Measurements from ENCODE around the gene GLTP. TPM values are rescaled to one million over a fixed set of nuclear protein-coding genes. Genes with fewer than 3 reads are reported as not detected.

GLTP gene
- total RNA-seq, 1 donor from 2014 or later: 40.1 TPM

DNA sequence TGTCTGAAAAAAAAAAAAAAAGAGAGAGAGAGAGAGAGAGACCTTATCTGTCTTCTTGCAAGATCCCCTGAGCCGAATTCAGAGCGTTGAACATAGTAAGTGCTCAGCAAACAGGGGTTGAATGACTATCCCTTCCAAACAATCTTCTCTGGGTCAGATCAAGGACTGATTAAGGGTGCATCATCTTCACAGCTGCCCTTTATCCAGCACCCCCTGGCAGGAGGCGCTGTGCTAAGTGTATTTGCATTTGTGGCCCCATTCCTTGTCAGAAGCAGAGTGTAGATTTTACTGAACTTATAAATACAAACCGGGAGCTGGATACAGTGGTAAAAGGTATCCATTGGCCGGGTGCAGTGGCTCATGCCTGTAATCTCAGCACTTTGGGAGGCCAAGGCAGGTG, 38.3 kb downstream of the GLTP start:
- DNase-seq: no peak

GRCh38 chr12:109841356-109841755, 39.0 kb downstream of the GLTP start:
- no peak for DNase-seq

- DNase-seq: peak; percentile 35
Observed at GRCh38 chr12:109840305-109841074, 39.9 kb downstream of the GLTP start.

DNA sequence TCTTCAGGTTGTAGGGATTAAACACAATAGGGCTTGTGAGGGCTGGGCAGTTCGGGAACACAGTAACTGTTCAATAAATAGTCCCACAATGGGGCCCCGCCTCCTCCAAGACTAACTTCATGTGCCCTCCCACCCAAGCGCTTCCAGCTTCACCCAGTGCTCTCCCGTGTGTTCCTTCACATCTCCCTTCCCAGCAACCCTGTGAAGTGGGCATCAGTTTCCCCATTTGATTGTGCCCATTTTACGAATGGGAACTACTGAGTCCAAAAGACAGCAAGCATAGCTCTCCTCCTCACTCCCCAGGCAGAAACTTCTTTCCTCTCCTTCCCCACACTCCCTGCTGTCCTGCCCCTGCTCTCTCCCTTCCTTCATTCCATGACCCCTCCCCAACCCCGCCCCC, 40.9 kb downstream of the GLTP start:
- DNase-seq: no peak

DNA sequence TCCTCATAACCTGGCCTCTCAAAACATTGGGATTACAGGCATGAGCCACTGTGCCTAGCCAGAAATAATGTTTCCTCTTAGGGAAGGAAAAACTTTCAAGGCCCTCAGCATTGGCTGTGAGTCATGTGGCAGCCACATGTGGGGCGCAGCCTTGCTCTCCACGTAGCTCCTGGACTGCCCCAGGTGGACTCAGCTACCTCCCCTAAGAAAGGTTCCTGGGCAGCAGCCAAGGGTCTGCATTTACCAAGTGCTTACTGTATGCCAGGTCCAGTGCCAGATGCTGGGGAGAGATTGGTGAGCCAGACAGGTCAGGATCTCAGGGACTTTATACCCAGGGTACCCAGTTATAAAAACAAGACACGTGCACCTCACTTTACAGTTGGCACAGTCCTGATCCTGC, 43.4 kb downstream of the GLTP start:
- no peak for DNase-seq

GRCh38 chr12:109835827-109836226, 44.5 kb downstream of the GLTP start:
- no peak for DNase-seq

DNA sequence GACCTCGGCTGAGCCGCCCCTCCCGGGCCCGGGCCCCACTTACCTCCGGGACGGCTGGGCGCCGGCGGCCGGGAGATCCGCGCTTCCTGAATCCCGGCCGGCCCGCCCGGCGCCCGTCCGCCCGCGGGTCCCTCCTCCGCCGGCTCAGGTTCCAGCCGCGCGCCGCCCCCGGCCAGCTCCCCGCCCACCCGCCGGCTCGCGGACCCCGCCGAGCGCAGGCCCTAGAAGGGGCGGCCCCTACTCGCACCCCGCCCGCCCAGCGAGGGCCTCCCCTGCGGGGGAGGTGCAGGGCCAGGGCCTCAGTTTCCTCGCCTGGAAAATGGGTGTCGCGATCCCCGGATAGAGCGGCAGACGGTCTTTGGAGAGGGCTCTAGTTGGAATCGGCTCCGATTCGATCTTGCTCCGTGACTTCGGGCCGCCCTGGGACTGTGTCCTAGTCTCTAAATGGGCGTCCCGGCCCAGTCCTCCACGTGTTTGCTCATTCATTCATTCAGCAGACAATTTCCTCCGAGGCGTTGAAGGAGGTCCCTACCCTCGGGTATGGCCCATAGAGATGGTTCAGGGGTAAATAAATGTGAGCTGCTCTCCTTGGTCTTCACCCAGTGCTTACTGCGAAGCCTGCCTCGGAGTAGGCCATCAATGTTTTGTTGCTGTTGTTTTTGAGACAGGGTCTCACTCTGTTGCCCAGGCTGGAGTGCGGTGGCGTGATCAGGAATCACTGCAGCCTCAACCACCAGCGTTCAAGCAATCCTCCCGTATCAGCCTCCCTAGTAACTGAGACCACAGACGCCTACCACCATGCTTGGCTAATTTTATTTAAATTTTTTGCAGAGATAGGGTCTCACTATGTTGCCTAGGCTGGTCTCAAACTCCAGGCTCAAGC, 46.8 kb downstream of the GLTP start, which contains the start of gene TRPV4:
TRPV4 (minus strand) TSS at position 92 of the 883 bp plus-strand sequence. CDS start 18,602 bp downstream, outside the sequence.
- peak; percentile 73 for DNase-seq

DNA sequence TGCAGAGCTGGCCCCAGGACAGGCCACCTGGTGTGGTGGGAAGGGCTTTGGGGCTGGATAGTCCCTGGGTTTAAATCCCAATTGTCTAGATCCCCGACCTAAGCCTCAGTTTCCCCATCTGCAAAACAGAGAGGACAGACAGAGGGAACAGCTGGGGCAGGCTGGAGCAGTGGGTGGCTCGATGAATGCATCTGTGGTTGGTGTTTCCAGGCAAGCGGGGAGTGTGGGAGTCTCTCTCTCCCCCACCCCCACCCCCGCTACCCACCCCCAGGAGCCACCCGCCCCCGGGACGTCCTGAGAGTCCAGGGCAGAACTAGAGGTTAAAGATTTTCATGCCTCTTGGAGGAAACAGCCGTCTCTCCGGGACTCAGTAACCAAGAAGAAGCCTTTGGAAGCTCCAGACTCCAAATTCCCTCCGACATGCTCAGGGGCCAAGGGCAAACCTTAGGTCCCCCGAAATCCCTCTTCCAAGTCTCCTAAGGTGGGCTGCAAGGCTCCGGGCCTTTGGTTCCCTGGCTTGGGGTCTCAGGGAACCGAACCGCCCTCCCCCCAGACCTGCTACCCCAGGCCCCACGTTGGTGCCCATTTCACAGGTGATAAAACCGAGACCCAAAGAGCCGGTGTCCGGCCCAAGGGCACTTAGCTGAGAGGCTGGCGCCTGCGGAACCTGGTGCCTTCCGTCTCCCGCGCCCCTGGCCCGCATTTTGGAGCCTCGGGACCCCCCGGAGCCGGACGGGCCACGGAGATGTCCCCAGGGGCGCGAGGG, 47.6 kb downstream of the GLTP start:
- no peak for DNase-seq

DNA sequence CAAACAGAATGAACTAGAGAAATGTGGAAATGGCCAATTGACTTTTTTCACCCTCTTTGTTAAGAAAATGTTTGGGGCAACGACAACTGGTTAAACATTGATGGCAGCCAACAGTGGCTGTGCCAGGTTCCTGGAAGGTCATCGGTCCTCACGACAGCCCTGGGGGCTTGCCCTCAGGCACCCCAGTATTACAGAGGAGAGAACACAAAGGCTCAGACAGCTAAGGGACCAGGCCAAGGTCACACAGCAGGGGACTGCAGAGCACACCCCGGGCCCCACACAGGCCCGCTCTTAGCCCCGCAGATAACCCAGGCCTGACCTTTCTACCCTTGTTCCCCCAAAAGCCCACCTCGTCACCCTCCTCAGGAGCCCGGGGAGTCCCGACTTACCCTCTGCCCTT, 48.4 kb downstream of the GLTP start:
- no peak for DNase-seq

- no peak for DNase-seq
Observed at GRCh38 chr12:109831365-109831764, 49.0 kb downstream of the GLTP start.

DNA sequence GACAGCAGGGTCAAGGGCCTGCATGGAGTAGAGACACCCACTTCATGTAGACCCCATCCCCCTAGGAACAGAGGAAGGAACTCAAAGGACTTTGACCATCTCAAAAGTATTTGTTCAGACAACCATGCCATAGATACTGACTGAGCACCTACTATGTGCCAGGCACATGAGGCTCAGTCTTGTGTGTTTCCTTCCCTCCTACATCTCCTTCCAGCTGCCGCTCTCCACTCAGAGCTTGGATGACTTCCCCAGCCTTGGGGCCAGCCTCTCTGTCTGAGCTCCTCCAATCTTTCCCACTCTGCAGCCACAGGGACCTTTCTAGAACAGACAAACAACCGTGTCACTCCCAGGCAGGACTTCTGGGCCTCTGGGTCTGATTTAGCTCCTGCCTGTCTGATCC, 49.6 kb downstream of the GLTP start:
- DNase-seq: no peak

- DNase-seq: no peak
Observed at GRCh38 chr12:109830267-109830666, 50.1 kb downstream of the GLTP start.

DNA sequence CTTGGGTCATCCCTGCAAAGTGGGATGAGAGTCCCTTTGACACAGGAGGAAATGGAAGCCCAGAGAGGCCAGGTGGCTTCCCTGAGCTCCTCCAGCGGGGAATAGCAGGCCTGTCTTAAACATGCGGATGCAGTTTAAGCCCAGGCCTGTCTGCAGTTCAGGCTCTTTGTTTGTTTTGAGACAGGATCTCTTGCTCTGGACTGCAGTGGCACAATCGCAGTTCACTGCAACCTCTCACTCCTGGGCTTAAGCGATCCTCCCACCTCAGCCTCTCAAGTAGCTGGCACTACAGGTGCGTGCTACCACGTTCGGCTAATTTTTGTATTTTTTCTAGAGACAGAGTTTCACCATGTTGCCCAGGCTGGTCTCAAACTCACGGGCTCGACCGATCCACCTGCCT, 50.7 kb downstream of the GLTP start:
- DNase-seq: no peak

DNA sequence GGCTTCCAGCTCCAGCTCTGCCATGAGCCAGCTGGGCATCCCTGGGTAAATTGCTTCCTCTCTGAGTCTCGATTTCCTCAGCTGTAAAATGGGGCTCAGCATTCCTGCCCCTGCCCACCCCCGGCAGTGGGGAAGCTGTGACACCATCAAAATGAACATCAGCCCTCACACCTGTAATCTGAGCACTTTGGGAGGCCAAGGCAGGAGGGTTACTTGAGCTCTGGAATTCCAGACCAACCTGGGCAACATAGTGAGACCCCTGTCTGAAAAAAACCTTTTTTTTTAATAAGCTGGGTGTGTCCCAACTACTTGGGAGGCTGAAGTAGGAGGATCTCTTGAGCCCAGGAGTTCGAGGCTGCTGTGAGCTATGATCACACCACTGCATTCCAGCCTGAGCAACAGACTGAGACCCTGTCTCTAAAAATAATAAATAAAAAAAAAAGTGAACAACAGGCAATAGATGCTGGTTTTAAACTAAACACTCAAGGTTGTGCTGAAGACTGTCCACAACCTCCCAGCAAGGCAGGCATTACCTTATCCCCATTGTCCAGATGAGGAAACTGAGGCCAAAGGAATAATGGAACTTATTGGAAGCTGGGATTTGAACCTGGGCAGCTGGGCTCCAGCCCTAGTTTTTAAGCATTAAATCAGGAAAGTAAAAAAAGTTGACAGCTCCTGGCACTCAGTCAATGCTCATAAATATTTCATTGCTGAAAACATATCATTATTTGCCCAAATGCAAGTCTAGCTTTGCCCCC, 51.4 kb downstream of the GLTP start:
- DNase-seq: no peak

- no peak for DNase-seq
Observed at GRCh38 chr12:109827566-109828550, 52.5 kb downstream of the GLTP start.

DNA sequence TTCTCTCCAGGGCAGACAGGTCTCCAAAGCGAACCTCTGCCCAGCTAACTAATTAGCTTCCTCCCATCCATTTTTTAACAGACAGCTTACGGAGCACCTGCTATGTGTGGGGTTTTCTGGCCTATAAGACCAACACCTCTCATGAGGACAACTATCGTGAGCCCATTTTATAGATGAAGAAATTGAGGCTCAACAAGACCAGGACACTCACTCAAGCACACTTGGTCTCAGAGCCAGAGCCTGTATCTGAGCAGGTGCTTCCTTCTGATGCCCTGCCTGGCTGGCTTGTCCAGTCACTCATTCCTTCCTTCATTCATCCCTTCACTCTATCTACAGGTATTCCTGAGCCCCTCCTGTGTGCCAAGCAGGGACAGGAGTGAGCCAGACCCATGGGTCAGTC, 53.3 kb downstream of the GLTP start:
- no peak for DNase-seq

DNA sequence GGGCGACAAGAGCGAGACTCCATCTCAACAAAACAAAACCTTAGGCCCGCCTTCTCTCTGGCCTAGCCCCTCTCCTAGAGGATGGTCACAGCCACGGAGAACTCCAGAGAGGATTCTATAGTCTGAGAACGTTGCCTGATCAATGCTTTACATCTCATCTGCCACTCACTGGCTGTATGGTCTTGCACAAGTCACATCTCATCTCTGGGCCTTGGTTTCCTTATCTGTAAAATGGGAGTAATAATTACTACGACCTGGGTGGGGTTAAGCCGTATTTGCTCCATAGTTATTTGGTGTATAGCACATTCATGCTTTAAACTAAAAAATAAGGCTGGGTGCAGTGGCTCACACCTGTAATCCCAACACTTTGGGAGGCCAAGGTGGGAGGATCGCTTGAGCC, 55.6 kb downstream of the GLTP start:
- no peak for DNase-seq

- peak; percentile 43 for DNase-seq
Observed at GRCh38 chr12:109822951-109823411, 57.4 kb downstream of the GLTP start.

- no peak for DNase-seq
Observed at GRCh38 chr12:109822416-109822815, 57.9 kb downstream of the GLTP start.

DNA sequence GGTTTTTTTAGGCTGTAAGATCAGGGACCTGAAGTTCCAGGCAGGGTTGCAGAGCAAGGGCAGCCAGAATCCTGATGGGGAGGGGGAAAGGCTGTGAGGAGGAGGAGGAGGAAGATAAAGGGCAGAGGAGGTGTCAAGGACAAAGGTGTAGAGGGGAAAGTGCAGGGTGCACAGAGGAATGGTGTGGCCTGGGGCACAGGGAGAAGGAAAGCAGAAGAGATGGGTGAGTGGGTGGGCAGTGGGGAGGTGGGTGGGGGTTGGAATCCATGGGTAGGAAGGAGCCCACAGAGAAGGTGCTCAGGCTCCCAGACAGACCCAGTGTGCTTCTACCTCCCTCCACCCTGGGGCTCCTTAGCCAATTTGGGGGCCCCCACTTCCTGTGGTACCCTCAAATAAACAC, 58.4 kb downstream of the GLTP start:
- DNase-seq: no peak
